ENCODE results near the gene RSPO1. TPM values are rescaled to one million over a fixed set of nuclear protein-coding genes. Genes with fewer than 3 reads are reported as not detected.

RSPO1 gene
- total RNA-seq, 1 donor from 2014 or later: 0.20 TPM

GRCh38 chr1:37612186-37612585, 22.5 kb downstream of the RSPO1 start:
- no peak for DNase-seq (ENCODE audit: low spot score in 2 of 2, unreplicated experiment in 2 of 2)
- TF ChIP-seq, protein P1, sequence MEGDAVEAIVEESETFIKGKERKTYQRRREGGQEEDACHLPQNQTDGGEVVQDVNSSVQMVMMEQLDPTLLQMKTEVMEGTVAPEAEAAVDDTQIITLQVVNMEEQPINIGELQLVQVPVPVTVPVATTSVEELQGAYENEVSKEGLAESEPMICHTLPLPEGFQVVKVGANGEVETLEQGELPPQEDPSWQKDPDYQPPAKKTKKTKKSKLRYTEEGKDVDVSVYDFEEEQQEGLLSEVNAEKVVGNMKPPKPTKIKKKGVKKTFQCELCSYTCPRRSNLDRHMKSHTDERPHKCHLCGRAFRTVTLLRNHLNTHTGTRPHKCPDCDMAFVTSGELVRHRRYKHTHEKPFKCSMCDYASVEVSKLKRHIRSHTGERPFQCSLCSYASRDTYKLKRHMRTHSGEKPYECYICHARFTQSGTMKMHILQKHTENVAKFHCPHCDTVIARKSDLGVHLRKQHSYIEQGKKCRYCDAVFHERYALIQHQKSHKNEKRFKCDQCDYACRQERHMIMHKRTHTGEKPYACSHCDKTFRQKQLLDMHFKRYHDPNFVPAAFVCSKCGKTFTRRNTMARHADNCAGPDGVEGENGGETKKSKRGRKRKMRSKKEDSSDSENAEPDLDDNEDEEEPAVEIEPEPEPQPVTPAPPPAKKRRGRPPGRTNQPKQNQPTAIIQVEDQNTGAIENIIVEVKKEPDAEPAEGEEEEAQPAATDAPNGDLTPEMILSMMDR (IDR thresholded peaks at IDR 0.05; ENCODE audit: unreplicated experiment): no peak
- Mint-ChIP-seq H3K4me1 (peaks cover 2% of the 10 kb centered on the region), H3K4me3 (no peak overlapping the region), H3K9me3 (no peaks in the 10 kb centered on the region), H3K27ac (no peak overlapping the region), H3K36me3 (no peaks in the 10 kb centered on the region), H3K27me3 (ENCODE audit: low read depth) (peaks cover 64% of the 10 kb centered on the region)

DNA sequence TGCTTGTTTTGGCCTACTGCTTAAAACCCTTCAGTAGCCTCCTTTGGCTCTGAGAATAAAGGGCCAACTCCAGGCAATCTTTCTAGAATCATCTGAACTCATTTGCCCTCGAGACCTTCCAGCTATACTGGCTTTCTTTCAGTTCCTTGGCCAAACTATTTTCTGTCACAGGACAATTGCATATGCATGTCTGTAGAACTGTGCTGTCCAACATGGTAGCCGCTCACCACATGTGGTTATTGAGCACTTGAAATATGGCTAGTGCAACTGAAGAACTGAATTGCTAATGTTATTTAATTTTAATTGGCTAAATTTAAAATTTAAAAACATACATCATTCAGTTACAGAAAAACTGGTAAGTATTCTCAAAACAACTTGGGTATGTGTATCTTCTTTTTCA, 24.7 kb downstream of the RSPO1 start:
- H3K9me3 Mint-ChIP-seq: no peaks in the 10 kb centered on the region
- no peak overlapping the region for H3K27ac Mint-ChIP-seq
- no peak for DNase-seq (ENCODE audit: low spot score in 2 of 2, unreplicated experiment in 2 of 2)
- peaks cover 43% of the 10 kb centered on the region for H3K27me3 Mint-ChIP-seq (ENCODE audit: low read depth)
- H3K36me3 Mint-ChIP-seq: no peaks in the 10 kb centered on the region
- TF ChIP-seq, protein P1 (IDR thresholded peaks at IDR 0.05; ENCODE audit: unreplicated experiment): no peak
- peaks cover 13% of the 10 kb centered on the region for H3K4me1 Mint-ChIP-seq
- H3K4me3 Mint-ChIP-seq: no peak overlapping the region

- Mint-ChIP-seq H3K4me1 (peaks cover 20% of the 10 kb centered on the region), H3K9me3 (no peaks in the 10 kb centered on the region), H3K27ac (no peak overlapping the region), H3K36me3 (no peaks in the 10 kb centered on the region), H3K27me3 (ENCODE audit: low read depth) (peaks cover 43% of the 10 kb centered on the region), H3K4me3 (no peak overlapping the region)
- TF ChIP-seq, protein P1 (IDR thresholded peaks at IDR 0.05; ENCODE audit: unreplicated experiment): no peak
- no peak for DNase-seq (ENCODE audit: low spot score in 2 of 2, unreplicated experiment in 2 of 2)
Measured at GRCh38 chr1:37609002-37609401, 25.7 kb downstream of the RSPO1 start.

GRCh38 chr1:37606481-37607263, 28.0 kb downstream of the RSPO1 start:
- DNase-seq (ENCODE audit: low spot score in 2 of 2, unreplicated experiment in 2 of 2): no peak
- no peaks in the 10 kb centered on the region for H3K9me3 Mint-ChIP-seq
- H3K4me3 Mint-ChIP-seq: no peak overlapping the region
- H3K36me3 Mint-ChIP-seq: no peaks in the 10 kb centered on the region
- TF ChIP-seq, protein P1 (IDR thresholded peaks at IDR 0.05; ENCODE audit: unreplicated experiment): no peak
- H3K27me3 Mint-ChIP-seq (ENCODE audit: low read depth): peaks cover 29% of the 10 kb centered on the region
- H3K4me1 Mint-ChIP-seq: peaks cover 22% of the 10 kb centered on the region
- no peak overlapping the region for H3K27ac Mint-ChIP-seq

GRCh38 chr1:37605806-37606474, 28.8 kb downstream of the RSPO1 start:
- peak overlapping the region; percentile 29 for H3K27ac Mint-ChIP-seq
- H3K9me3 Mint-ChIP-seq: no peaks in the 10 kb centered on the region
- no peak overlapping the region for H3K4me3 Mint-ChIP-seq
- TF ChIP-seq, protein P1 (IDR thresholded peaks at IDR 0.05; ENCODE audit: unreplicated experiment): no peak
- H3K36me3 Mint-ChIP-seq: no peaks in the 10 kb centered on the region
- peaks cover 29% of the 10 kb centered on the region for H3K4me1 Mint-ChIP-seq
- H3K27me3 Mint-ChIP-seq (ENCODE audit: low read depth): peaks cover 22% of the 10 kb centered on the region
- DNase-seq (ENCODE audit: low spot score in 2 of 2, unreplicated experiment in 2 of 2): no peak
